SKM-1 (cell line): ENCODE results near the gene SH3TC1.

ENCODE experiments used
- DNase-seq: peaks from one replicate; lab custom pipeline; 2025; ENCODE audit not compliant: unreplicated experiment; lab: John Stamatoyannopoulos, UW

Gene SH3TC1

GRCh38 chr4:8259743-8260430, 60.8 kb downstream of the SH3TC1 start:
- DNase-seq = no peak

GRCh38 chr4:8260656-8261111, 61.6 kb downstream of the SH3TC1 start:
- no peak for DNase-seq

- no peak for DNase-seq
Measured at GRCh38 chr4:8261851-8262535, 62.9 kb downstream of the SH3TC1 start.

GRCh38 chr4:8262637-8263322, 63.7 kb downstream of the SH3TC1 start:
- no peak for DNase-seq

- DNase-seq = no peak
Measured at GRCh38 chr4:8263397-8263796, 64.3 kb downstream of the SH3TC1 start.

DNA sequence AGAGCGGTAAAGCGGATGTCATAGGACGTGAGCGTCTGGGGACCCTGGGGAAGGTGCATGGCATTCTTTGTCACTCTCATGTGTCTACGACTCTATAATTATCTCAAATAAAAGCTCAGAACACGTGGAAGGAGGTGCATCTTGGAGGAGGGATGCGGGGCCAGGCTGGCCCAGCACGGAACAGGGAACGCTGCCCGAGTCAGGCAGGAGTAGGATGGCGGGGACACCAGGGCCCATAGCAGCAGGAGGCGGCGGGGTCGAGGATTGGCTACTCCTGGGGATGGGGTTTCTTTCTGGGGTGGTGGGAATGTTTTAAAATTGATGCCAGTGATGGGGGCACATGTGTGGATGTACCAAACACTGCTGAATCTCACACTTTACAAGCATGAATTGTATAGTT, 65.0 kb downstream of the SH3TC1 start:
- DNase-seq = no peak

DNA sequence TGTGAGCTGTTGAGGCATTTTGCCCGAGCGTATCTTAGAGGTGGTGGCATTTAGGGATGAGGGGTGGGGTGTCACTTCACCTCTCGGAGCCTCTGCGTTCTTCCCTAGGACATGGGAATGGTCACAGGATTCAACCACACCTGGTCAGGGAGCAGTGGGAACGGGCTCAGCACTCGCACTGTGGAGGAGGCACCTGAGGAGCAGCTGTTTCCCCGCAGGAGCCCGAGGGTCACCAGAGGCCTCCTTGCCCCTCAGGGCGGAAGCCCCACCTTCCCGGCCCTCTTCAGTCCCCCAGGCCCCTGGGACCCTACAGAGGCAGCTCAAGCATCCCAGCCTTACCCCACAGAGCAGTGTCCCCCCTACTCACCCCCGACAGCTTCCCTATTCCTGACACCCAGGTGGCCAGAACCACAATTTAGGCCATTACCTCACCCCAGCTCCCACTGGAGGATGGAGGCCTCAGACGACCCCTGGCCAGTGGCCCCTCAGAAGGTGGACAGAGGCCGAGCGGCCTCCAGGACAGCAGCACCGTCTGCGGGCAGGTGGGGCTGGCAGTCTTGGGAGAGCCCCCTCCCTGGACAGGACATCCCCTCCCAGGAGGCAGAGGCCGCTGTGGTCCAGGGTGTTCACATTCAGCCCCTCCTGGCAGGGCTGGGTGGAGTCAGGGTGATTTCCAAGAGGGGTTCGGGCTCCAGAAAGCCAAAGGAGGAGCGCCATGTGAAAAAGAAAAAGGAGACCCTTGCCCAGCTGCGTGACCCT, 66.3 kb downstream of the SH3TC1 start:
- DNase-seq = no peak

- no peak for DNase-seq
Measured at GRCh38 chr4:8266088-8266487, 67.0 kb downstream of the SH3TC1 start.

GRCh38 chr4:8266508-8266907, 67.4 kb downstream of the SH3TC1 start:
- DNase-seq = no peak

DNA sequence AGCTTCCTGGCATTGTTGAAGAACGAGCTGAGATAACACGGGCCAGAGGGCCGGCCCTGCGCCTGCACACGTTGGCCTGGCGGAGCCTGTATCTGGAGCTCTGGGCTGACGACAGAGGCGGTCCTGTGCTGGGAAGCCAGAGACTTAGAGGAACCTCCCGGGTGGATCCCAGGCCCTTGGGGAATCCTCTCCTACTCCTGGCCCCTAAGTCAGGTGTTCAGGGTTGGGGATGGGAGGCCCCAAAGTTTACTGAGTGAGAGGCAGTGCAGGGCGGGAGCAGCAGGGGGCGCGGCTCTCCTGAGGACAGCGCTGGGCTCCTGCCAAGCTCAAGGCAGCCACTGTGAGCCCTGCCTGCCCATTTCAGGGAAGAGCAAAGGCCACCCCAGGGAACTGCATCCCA, 68.0 kb downstream of the SH3TC1 start:
- DNase-seq = peak; percentile 86

- no peak for DNase-seq
Measured at GRCh38 chr4:8268211-8268610, 69.1 kb downstream of the SH3TC1 start.

DNA sequence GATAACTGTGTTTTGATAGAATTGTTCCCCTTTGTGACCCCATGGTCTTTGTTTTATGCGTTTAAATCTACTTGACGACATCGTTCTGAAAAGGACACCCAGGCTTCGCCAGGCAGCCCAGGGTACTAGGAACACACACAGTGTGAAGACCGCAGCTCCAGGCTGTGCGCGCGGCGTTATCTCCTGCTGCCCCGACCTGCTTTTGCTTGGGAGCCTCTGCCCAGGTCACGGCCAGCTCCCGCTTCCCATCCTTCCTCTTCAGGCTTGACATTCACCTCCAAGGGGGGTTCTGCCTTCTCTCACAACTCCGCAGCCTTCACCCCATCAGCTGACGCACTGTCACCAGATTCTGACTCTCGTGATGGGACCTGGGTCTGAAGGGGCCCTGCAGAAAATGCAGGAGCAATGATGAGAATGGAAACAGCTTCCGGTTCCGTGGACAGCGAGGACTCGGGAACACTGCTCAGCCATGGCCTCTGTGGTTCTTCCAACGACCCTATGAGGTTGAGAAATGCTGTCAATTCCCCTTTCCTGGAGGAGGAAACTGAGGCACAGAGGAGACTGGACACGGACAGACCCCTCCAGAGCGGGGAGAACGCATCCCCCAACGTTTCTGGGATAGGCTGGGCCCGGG, 69.9 kb downstream of the SH3TC1 start:
- DNase-seq = no peak

DNA sequence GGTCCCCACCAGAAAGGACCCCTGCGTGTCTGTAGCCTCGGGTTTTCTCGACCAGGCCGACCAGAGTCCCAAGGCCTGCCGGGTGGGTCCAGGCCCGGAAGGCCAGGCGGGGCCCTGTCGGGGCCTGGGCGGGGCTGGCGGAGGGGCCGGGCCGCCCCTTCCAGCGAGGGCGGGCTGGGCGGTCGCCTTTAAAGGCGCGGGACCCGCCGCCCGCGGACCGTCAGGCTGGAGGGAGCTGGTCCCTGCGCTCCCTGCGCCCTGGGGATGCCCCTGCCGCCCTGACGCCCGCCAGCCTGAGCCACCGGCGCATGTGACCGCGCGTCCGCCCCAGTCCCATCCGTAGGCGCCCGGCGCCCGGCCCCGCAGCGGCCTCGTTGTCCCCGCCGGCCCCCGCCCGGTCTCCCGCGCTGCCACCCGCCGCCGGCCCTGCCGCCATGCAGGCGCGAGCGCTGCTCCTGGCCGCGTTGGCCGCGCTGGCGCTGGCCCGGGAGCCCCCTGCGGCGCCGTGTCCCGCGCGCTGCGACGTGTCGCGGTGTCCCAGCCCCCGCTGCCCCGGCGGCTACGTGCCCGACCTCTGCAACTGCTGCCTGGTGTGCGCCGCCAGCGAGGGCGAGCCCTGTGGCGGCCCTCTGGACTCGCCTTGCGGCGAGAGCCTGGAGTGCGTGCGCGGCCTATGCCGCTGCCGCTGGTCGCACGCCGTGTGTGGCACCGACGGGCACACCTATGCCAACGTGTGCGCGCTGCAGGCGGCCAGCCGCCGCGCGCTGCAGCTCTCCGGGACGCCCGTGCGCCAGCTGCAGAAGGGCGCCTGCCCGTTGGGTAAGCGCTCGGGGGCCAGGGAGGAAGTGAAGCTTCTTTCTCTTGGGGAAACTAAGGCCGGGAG, 70.7 kb downstream of the SH3TC1 start, which contains the start of gene HTRA3:
Gene HTRA3 (plus strand): TSS at position 220 of the 883 bp plus-strand sequence. CDS start 215 bp downstream, at position 435.
- DNase-seq = peak; percentile 32

DNA sequence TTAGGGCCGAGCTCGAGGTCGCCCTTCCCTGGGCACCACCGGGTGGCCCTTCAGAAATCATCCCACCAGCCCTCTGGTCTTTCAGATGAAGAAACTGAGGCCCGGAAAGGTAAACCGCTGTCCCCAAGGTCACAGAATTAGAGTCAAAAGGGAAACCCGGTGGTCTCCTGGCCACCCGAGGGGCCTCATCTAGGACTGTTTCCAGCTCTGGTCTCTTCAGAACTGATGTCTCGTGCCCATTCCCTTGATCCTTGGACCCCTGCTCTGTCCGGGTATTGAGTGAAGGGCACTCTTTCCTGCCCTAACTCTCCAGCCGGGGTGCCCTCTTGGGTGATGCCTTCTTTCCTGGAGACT, 71.3 kb downstream of the SH3TC1 start:
- DNase-seq = no peak

GRCh38 chr4:8270912-8271815, 72.1 kb downstream of the SH3TC1 start:
- DNase-seq = no peak

- no peak for DNase-seq
Measured at GRCh38 chr4:8271821-8272220, 72.7 kb downstream of the SH3TC1 start.

- no peak for DNase-seq
Measured at GRCh38 chr4:8272472-8273428, 73.7 kb downstream of the SH3TC1 start.

DNA sequence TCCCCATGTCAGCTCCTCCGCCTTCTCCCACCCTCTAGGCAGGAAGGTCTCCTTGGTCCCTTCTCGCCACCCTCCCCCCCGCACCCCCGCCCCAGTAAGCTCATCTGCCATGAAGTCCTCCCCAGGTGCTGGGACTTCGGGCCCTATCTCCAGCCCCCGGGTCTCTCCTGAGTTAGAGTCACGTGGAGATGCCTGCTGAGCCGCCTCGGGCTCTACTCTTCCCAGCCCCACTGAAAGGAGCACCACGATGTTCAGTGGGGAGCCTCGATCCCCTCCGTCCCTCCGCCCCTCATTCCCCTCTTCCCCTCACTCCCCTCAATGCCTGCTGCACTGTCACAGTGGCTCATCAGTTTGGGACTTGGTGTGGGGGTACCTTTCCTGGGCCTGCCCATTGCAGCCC, 74.4 kb downstream of the SH3TC1 start:
- no peak for DNase-seq
